HEK293 (cell line): Measurements from ENCODE around the gene IPO11.

Experiments
- CTCF ChIP-seq: fragments of 450-650 bp; formaldehyde crosslinking; IDR thresholded peaks from 2 replicates; pipeline ENCODE4 v1.5.1; 2016; ENCODE audit warnings: missing biosample characterization, missing genetic modification characterization
- PBX3 ChIP-seq: sonication (generic); formaldehyde crosslinking; IDR thresholded peaks from 2 replicates; pipeline ENCODE4 v1.8.1; 2022; ENCODE audit warnings: mild to moderate bottlenecking, moderate library complexity, missing genetic modification reagents
- ZBTB7A ChIP-seq: fragments of 450-650 bp; formaldehyde crosslinking; IDR thresholded peaks from 2 replicates; pipeline ENCODE4 v1.5.1; 2016; ENCODE audit warnings: low read depth, missing biosample characterization, missing genetic modification characterization
- ZNF394 ChIP-seq: fragments of 450-650 bp; formaldehyde crosslinking; IDR thresholded peaks from 2 replicates; pipeline ENCODE4 v1.5.1; 2016; ENCODE audit warnings: missing biosample characterization, missing genetic modification characterization, mild to moderate bottlenecking, moderate library complexity, borderline replicate concordance
- ZNF629 ChIP-seq: fragments of 450-650 bp; formaldehyde crosslinking; IDR thresholded peaks from 2 replicates; pipeline ENCODE4 v1.5.1; 2017; ENCODE audit warnings: missing biosample characterization, missing genetic modification characterization
- ZNF704 ChIP-seq: fragments of 450-650 bp; formaldehyde crosslinking; IDR thresholded peaks from 2 replicates; pipeline ENCODE4 v1.5.1; 2016; ENCODE audit warnings: missing biosample characterization, missing genetic modification characterization
- ZNF747 ChIP-seq: fragments of 450-650 bp; formaldehyde crosslinking; IDR thresholded peaks from 2 replicates; pipeline ENCODE4 v1.5.1; 2016; ENCODE audit warnings: missing biosample characterization, missing genetic modification characterization
- TF ChIP-seq, protein P1 (sequence below): fragments of 450-650 bp; formaldehyde crosslinking; IDR thresholded peaks from 2 replicates; pipeline ENCODE4 v1.5.1; 2016; ENCODE audit warnings: missing biosample characterization, missing genetic modification characterization
- TF ChIP-seq, protein P2 (sequence below): fragments of 450-650 bp; formaldehyde crosslinking; IDR thresholded peaks from 2 replicates; pipeline ENCODE4 v1.5.1; 2016; ENCODE audit warnings: missing biosample characterization, missing genetic modification characterization

DNA sequence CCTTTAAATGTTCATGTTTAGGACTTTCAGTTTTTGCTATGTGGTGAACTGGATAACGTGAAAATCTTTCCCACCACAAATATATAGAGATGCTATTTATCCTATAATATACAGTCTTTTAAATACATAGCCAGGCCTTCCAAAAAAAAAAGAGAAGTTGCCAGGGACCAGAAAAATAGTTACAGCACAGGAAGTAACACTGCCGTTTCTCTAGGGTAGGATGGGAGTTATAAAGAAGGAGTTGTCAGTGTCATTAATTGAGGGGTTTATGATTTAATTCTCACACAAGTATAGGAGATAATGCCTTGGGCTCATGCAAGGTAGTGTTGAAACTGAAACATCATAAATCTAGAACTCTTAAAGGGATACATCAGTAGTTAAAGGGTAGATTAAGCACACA is 250.0 kb downstream of the IPO11 start:
- TF ChIP-seq ZNF394 (no peak), CTCF (tag by site-specific recombination) (no peak), ZNF747 (no peak), ZBTB7A (no peak), ZNF704 (tag by site-specific recombination) (no peak), ZNF629 (tag by site-specific recombination) (no peak), PBX3 (CRISPR knock-in tag) (no peak)
- TF ChIP-seq, protein P1, sequence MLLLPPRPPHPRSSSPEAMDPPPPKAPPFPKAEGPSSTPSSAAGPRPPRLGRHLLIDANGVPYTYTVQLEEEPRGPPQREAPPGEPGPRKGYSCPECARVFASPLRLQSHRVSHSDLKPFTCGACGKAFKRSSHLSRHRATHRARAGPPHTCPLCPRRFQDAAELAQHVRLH: no peak
- TF ChIP-seq, protein P2, sequence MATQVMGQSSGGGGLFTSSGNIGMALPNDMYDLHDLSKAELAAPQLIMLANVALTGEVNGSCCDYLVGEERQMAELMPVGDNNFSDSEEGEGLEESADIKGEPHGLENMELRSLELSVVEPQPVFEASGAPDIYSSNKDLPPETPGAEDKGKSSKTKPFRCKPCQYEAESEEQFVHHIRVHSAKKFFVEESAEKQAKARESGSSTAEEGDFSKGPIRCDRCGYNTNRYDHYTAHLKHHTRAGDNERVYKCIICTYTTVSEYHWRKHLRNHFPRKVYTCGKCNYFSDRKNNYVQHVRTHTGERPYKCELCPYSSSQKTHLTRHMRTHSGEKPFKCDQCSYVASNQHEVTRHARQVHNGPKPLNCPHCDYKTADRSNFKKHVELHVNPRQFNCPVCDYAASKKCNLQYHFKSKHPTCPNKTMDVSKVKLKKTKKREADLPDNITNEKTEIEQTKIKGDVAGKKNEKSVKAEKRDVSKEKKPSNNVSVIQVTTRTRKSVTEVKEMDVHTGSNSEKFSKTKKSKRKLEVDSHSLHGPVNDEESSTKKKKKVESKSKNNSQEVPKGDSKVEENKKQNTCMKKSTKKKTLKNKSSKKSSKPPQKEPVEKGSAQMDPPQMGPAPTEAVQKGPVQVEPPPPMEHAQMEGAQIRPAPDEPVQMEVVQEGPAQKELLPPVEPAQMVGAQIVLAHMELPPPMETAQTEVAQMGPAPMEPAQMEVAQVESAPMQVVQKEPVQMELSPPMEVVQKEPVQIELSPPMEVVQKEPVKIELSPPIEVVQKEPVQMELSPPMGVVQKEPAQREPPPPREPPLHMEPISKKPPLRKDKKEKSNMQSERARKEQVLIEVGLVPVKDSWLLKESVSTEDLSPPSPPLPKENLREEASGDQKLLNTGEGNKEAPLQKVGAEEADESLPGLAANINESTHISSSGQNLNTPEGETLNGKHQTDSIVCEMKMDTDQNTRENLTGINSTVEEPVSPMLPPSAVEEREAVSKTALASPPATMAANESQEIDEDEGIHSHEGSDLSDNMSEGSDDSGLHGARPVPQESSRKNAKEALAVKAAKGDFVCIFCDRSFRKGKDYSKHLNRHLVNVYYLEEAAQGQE: no peak
